Frontal cortex (tissue), 4 donors: Measurements from ENCODE around the gene ESR1. TPM values are rescaled to one million over a fixed set of nuclear protein-coding genes. Genes with fewer than 3 reads are reported as not detected.

Experiments used
- DNase-seq, 2 donors: peaks; one replicate each; pipeline ENCODE4 v3.0.0; 2012; ENCODE audit warnings: low spot score in 2 of 2
- FAIRE-seq: peaks from 2 replicates; lab custom pipeline; 2012; peaks lifted over from hg19 to GRCh38; lab: Jason Lieb, UNC
- total RNA-seq: library from RNA; depleted of rRNA; stranded (reverse); fragments of >200 nt; gene quantifications from one replicate; pipeline ENCODE4 v1.2.3, GENCODE V29; 2014
- donor health status: control.
- donor health status: control.
- donor health status: control.

ESR1 gene
- total RNA-seq, 1 donor from 2014 or later = under 0.01 TPM

GRCh38 chr6:152078001-152078400 lies 270.5 kb downstream of the ESR1 start:
- FAIRE-seq (no peak), DNase-seq (no peak)

GRCh38 chr6:152078804-152079203 lies 271.3 kb downstream of the ESR1 start:
- no peak for FAIRE-seq
- DNase-seq = no peak

GRCh38 chr6:152085451-152085921 lies 278.0 kb downstream of the ESR1 start:
- DNase-seq (no peak), FAIRE-seq (no peak)

- FAIRE-seq = peak; percentile 53
- DNase-seq = no peak
These were observed 278.9 kb downstream of the ESR1 start for GRCh38 chr6:152086223-152086873.

- DNase-seq (no peak), FAIRE-seq (no peak)
These were observed 279.6 kb downstream of the ESR1 start for GRCh38 chr6:152087096-152087495.

- FAIRE-seq (no peak), DNase-seq (no peak)
These were observed 280.2 kb downstream of the ESR1 start for GRCh38 chr6:152087701-152088100.

- FAIRE-seq (no peak), DNase-seq (no peak)
These were observed 282.5 kb downstream of the ESR1 start for GRCh38 chr6:152089992-152090391.

- FAIRE-seq = no peak
- no peak for DNase-seq
These were observed 283.7 kb downstream of the ESR1 start for GRCh38 chr6:152091201-152091600.

GRCh38 chr6:152091851-152092341 lies 284.4 kb downstream of the ESR1 start:
- FAIRE-seq (no peak), DNase-seq (no peak)

GRCh38 chr6:152093711-152094110 lies 286.2 kb downstream of the ESR1 start:
- no peak for DNase-seq
- no peak for FAIRE-seq

- DNase-seq (no peak), FAIRE-seq (no peak)
These were observed 286.8 kb downstream of the ESR1 start for GRCh38 chr6:152094276-152094675.

- FAIRE-seq (no peak), DNase-seq (no peak)
These were observed 287.6 kb downstream of the ESR1 start for GRCh38 chr6:152094992-152095592.

- DNase-seq (no peak), FAIRE-seq (no peak)
These were observed 289.5 kb downstream of the ESR1 start for GRCh38 chr6:152096863-152097496.

- no peak for FAIRE-seq
- DNase-seq = no peak
These were observed 291.2 kb downstream of the ESR1 start for GRCh38 chr6:152098683-152099082.

GRCh38 chr6:152099446-152100182 lies 292.1 kb downstream of the ESR1 start:
- DNase-seq (no peak), FAIRE-seq (no peak)

GRCh38 chr6:152100183-152100618 lies 292.7 kb downstream of the ESR1 start:
- DNase-seq (no peak), FAIRE-seq (no peak)

- FAIRE-seq (no peak), DNase-seq (no peak)
These were observed 300.5 kb downstream of the ESR1 start for GRCh38 chr6:152107973-152108372.

GRCh38 chr6:152110886-152111820 lies 303.7 kb downstream of the ESR1 start:
- DNase-seq (no peak), FAIRE-seq (no peak)
